AG04450 (cell line): Measurements from ENCODE around the gene LGMN. TPM values are rescaled to one million over a fixed set of nuclear protein-coding genes. Genes with fewer than 3 reads are reported as not detected.

Experiments used
- CTCF ChIA-PET: fragments of 300-600, 350-600 bp; formaldehyde crosslinking; extraction: SDS; loops from one replicate; lab custom pipeline; 2022; ENCODE audit warnings: antibody characterized with exemption, inconsistent platforms; lab: Charles Lee
- POLR2A ChIA-PET: fragments of 350-600 bp; formaldehyde crosslinking; extraction: SDS; loops from one replicate; lab custom pipeline; 2021; ENCODE audit warnings: antibody characterized with exemption, inconsistent platforms; lab: Yijun Ruan, JAX
- DNase-seq: peaks from one replicate; pipeline ENCODE4 v3.0.0-alpha.2; 2011; ENCODE audit warnings: low read depth, low spot score
- H3K27ac ChIP-seq: one replicate; pipeline ENCODE4 v1.5.1; 2012; ENCODE audit warnings: low read depth, low read length, control low read depth
- H3K27me3 ChIP-seq: one replicate; pipeline ENCODE4 v1.6.0; 2012; ENCODE audit warnings: low read length; ENCODE audit not compliant: control insufficient read depth, insufficient read depth
- H3K4me3 ChIP-seq: 2 replicates; pipeline ENCODE4 v1.5.1; 2011; ENCODE audit warnings: mild to moderate bottlenecking, low read depth, low read length, control low read depth
- H3K9me3 ChIP-seq: 2 replicates; pipeline ENCODE4 v1.5.1; 2012; ENCODE audit warnings: low read length; ENCODE audit not compliant: control insufficient read depth, insufficient read depth
- CTCF ChIP-seq: IDR thresholded peaks from 2 replicates; pipeline ENCODE4 v1.5.1; 2011; ENCODE audit warnings: low read depth, low read length, control low read depth, inconsistent platforms
- polyA plus RNA-seq: library from polyadenylated mRNA; depleted of rRNA; stranded (reverse); fragments of >200 nt; gene quantifications from 2 replicates; pipeline ENCODE4 v1.2.3, GENCODE V29; 2011

LGMN gene
- polyA plus RNA-seq, 1 experiment, result 21.8 TPM

- ChIA-PET POLR2A (interaction anchor here (0.7 to 1.7 kb wide), 4 partner anchors 11 to 76 kb away, joined by 4 to 7 read pairs (median 6); partner anchors contain the start of gene LGMN), CTCF (interaction anchor here (1.1 to 2.6 kb wide), 4 partner anchors 23 to 575 kb away, joined by 3 to 15 read pairs (median 7); no protein-coding TSS in a partner anchor)
- Histone ChIP-seq H3K9me3 (no peaks in the 10 kb centered on the region; the same call in 1 of the 2 replicates), H3K4me3 (no peak overlapping the region), H3K27me3 (no peaks in the 10 kb centered on the region), H3K27ac (peak overlapping the region; percentile 39)
- no peak for DNase-seq
- no peak for TF ChIP-seq CTCF
These were observed 39.0 kb downstream of the LGMN start for GRCh38 chr14:92709340-92710000.

- no peaks in the 10 kb centered on the region for H3K27me3 ChIP-seq
- TF ChIP-seq CTCF, result no peak
- DNase-seq, result no peak
- POLR2A ChIA-PET, result no interaction called here
- H3K4me3 ChIP-seq, result no peak overlapping the region
- no peak overlapping the region for H3K27ac ChIP-seq
- no peaks in the 10 kb centered on the region; the same call in 1 of the 2 replicates for H3K9me3 ChIP-seq
- CTCF ChIA-PET, result interaction anchor here (0.6 kb wide), 1 partner anchor 567 kb away, joined by 3 read pairs; no protein-coding TSS in a partner anchor
These were observed 42.0 kb downstream of the LGMN start for GRCh38 chr14:92706386-92706785.

- Histone ChIP-seq H3K27ac (no peak overlapping the region), H3K27me3 (peaks cover 3% of the 10 kb centered on the region), H3K4me3 (no peak overlapping the region), H3K9me3 (no peaks in the 10 kb centered on the region; the same call in 1 of the 2 replicates)
- no peak for TF ChIP-seq CTCF
- ChIA-PET POLR2A (no interaction called here), CTCF (interaction anchor here (1.7 kb wide), 1 partner anchor 15 kb away, joined by 3 read pairs; no protein-coding TSS in a partner anchor)
- no peak for DNase-seq
These were observed 43.6 kb downstream of the LGMN start for GRCh38 chr14:92704821-92705220.

- no peak for TF ChIP-seq CTCF
- Histone ChIP-seq H3K27me3 (peaks cover 3% of the 10 kb centered on the region), H3K4me3 (no peak overlapping the region), H3K9me3 (no peaks in the 10 kb centered on the region; the same call in 1 of the 2 replicates), H3K27ac (no peak overlapping the region)
- ChIA-PET CTCF (interaction anchor here (0.9 to 1.7 kb wide), 2 partner anchors 15 to 18 kb away, joined by 3 read pairs; no protein-coding TSS in a partner anchor), POLR2A (no interaction called here)
- DNase-seq, result no peak
These were observed 44.2 kb downstream of the LGMN start for GRCh38 chr14:92704036-92704804.
